KBM-7 (cell line): ENCODE data around the gene ZDHHC11.
"Not testable (repeated sequence)": the region's sequence is repeated elsewhere in the genome, so short reads cannot be mapped to it uniquely, and the experiment has no call there.

ENCODE experiments used
- DNase-seq: peaks from one replicate; pipeline ENCODE4 v3.0.0-alpha.2; 2015
- in situ Hi-C: fragments of 300-500 bp; cut with MboI; formaldehyde crosslinking; loops from 2 replicates; pipeline ENCODE4 v1.14.3; 2020; ENCODE audit warnings: low sequenced_read_pairs, low pct_unique_long_range_greater_than_20kb, mixed read lengths

The ZDHHC11 gene

GRCh38 chr5:861442-862366 is 10.9 kb upstream of the ZDHHC11 start:
- in situ Hi-C loops: no loop called here

GRCh38 chr5:860506-861150 is 9.8 kb upstream of the ZDHHC11 start:
- in situ Hi-C loops: no loop called here
- DNase-seq: no peak

More at GRCh38 chr5:861442-862366, 10.9 kb upstream of the ZDHHC11 start:
- DNase-seq: no peak

- in situ Hi-C loops: no loop called here
- no peak for DNase-seq
Measured at GRCh38 chr5:859798-860296, 9.1 kb upstream of the ZDHHC11 start.

GRCh38 chr5:859391-859790 is 8.6 kb upstream of the ZDHHC11 start:
- DNase-seq: no peak
- in situ Hi-C loops: no loop called here

GRCh38 chr5:858726-859125 is 7.9 kb upstream of the ZDHHC11 start:
- no peak for DNase-seq
- in situ Hi-C loops: no loop called here

- no peak for DNase-seq
- in situ Hi-C loops: no loop called here
Measured at GRCh38 chr5:856531-857425, 6.0 kb upstream of the ZDHHC11 start.

GRCh38 chr5:855771-856530 is 5.2 kb upstream of the ZDHHC11 start:
- in situ Hi-C loops: no loop called here
- no peak for DNase-seq

- in situ Hi-C loops: no loop called here
- DNase-seq: no peak
Measured at GRCh38 chr5:854966-855743, 4.4 kb upstream of the ZDHHC11 start.

- DNase-seq: no peak
- in situ Hi-C loops: no loop called here
Measured at GRCh38 chr5:854217-854616, 3.4 kb upstream of the ZDHHC11 start.

- DNase-seq, in situ Hi-C loops: not testable (repeated sequence)
Measured at GRCh38 chr5:853416-854090, 2.8 kb upstream of the ZDHHC11 start.

- DNase-seq: no peak
- in situ Hi-C loops: no loop called here
Measured at GRCh38 chr5:852431-853401, 1.9 kb upstream of the ZDHHC11 start.

- in situ Hi-C loops: no loop called here
- no peak for DNase-seq
Measured at GRCh38 chr5:852018-852417, 1.2 kb upstream of the ZDHHC11 start.

GRCh38 chr5:851553-851952 is 767 bp upstream of the ZDHHC11 start:
- in situ Hi-C loops: no loop called here
- no peak for DNase-seq

- no peak for DNase-seq
- in situ Hi-C loops: no loop called here
Measured at GRCh38 chr5:851076-851475, 290 bp upstream of the ZDHHC11 start.

GRCh38 chr5:849651-850301 is 1.0 kb downstream of the ZDHHC11 start:
- in situ Hi-C loops: no loop called here
- DNase-seq: no peak

GRCh38 chr5:848671-849111 is 2.1 kb downstream of the ZDHHC11 start:
- in situ Hi-C loops: no loop called here
- DNase-seq: no peak
